Spinal cord (tissue), 10 donors: Measurements from ENCODE around the gene ATIC. TPM values are rescaled to one million over a fixed set of nuclear protein-coding genes. Genes with fewer than 3 reads are reported as not detected.
A peak's percentile ranks its signal among the peaks of the same experiment; 100 is the strongest.

Source experiments
- DNase-seq, 6 donors: peaks; one replicate each; pipeline versions ENCODE4 v3.0.0 to v3.0.0-alpha.2; 2013 to 2015; ENCODE audit warnings: low spot score in 6 of 6, low read depth in 4 of 6
- H3K27ac ChIP-seq: one replicate; pipeline ENCODE4 v1.5.1; 2013; ENCODE audit warnings: low read depth, low read length, control low read depth
- H3K27me3 ChIP-seq: one replicate; pipeline ENCODE4 v1.6.1; 2013; ENCODE audit warnings: low read length; ENCODE audit not compliant: control insufficient read depth, insufficient read depth
- H3K36me3 ChIP-seq: one replicate; pipeline ENCODE4 v1.6.1; 2013; ENCODE audit warnings: low read length; ENCODE audit not compliant: control insufficient read depth, insufficient read depth
- H3K4me1 ChIP-seq: one replicate; pipeline ENCODE4 v1.6.1; 2013; ENCODE audit warnings: low read length; ENCODE audit not compliant: control insufficient read depth, insufficient read depth
- H3K4me3 ChIP-seq: one replicate; pipeline ENCODE4 v1.5.1; 2013; ENCODE audit warnings: low read depth, low read length, control low read depth
- H3K9me3 ChIP-seq: one replicate; pipeline ENCODE4 v1.6.1; 2013; ENCODE audit warnings: low read length; ENCODE audit not compliant: control insufficient read depth, insufficient read depth
- WGBS: methylation state at CpG from one replicate; pipeline ENCODE4 v1.1.5; 2013; ENCODE audit warnings: missing lambda C conversion rate; ENCODE audit not compliant: insufficient coverage; 5-methylcytosine and 5-hydroxymethylcytosine counted together
- polyA plus RNA-seq, 2 donors: library from polyadenylated mRNA; unstranded; fragments of 120-200 nt; gene quantifications; one replicate each; pipeline ENCODE4 v1.2.1, GENCODE V29; 2013; ENCODE audit not compliant: insufficient read length in 2 of 2
- total RNA-seq, 2 donors: library from RNA; depleted of rRNA in 1 of 2; stranded (reverse); fragments of 120-200 nt in 1 of 2; fragments of >200 nt in 1 of 2; gene quantifications; one replicate each; pipeline versions ENCODE4 v1.2.3 to v1.2.4, GENCODE V29; 2013 to 2014
- donor health status: healthy.

Gene ATIC
- total and polyA plus RNA-seq, 4 donors: 28.6 to 61.6 (median 43.8) TPM

- no peak for DNase-seq
- Histone ChIP-seq H3K4me1 (no peaks in the 10 kb centered on the region), H3K27me3 (no peaks in the 10 kb centered on the region), H3K36me3 (peaks cover 10% of the 10 kb centered on the region), H3K4me3 (no peak overlapping the region), H3K27ac (no peak overlapping the region), H3K9me3 (no peaks in the 10 kb centered on the region)
- WGBS: 80% methylated on average over 1 of the region's 2 CpGs
Measured at GRCh38 chr2:215363461-215364156, 51.8 kb downstream of the ATIC start.

- H3K4me3 ChIP-seq: no peak overlapping the region
- H3K9me3 ChIP-seq: no peaks in the 10 kb centered on the region
- 95% methylated on average over 4 of the region's 10 CpGs for WGBS
- H3K27ac ChIP-seq: no peak overlapping the region
- DNase-seq: peak in 2 of 6 donors; percentile 6 to 14
- H3K36me3 ChIP-seq: peaks cover 10% of the 10 kb centered on the region
- H3K27me3 ChIP-seq: no peaks in the 10 kb centered on the region
- H3K4me1 ChIP-seq: no peaks in the 10 kb centered on the region
Measured at GRCh38 chr2:215364157-215365155, 52.6 kb downstream of the ATIC start.

- Histone ChIP-seq H3K9me3 (no peaks in the 10 kb centered on the region), H3K4me1 (no peaks in the 10 kb centered on the region), H3K27me3 (no peaks in the 10 kb centered on the region), H3K27ac (no peak overlapping the region), H3K4me3 (no peak overlapping the region), H3K36me3 (peaks cover 10% of the 10 kb centered on the region)
- DNase-seq: no peak
- 100% methylated on average over 1 of the region's 4 CpGs for WGBS
Measured at GRCh38 chr2:215365184-215365658, 53.4 kb downstream of the ATIC start.

GRCh38 chr2:215366440-215367032 is 54.7 kb downstream of the ATIC start:
- no peak overlapping the region for H3K27ac ChIP-seq
- no peaks in the 10 kb centered on the region for H3K9me3 ChIP-seq
- no CpG with 5 or more reads among the region's 4 CpGs for WGBS
- H3K36me3 ChIP-seq: peaks cover 10% of the 10 kb centered on the region
- DNase-seq: no peak
- H3K4me3 ChIP-seq: no peak overlapping the region
- H3K27me3 ChIP-seq: no peaks in the 10 kb centered on the region
- H3K4me1 ChIP-seq: no peaks in the 10 kb centered on the region

GRCh38 chr2:215367662-215368492 is 56.0 kb downstream of the ATIC start:
- WGBS: 89% methylated on average over 3 of the region's 11 CpGs
- no peaks in the 10 kb centered on the region for H3K27me3 ChIP-seq
- H3K36me3 ChIP-seq: peaks cover 4% of the 10 kb centered on the region
- H3K4me3 ChIP-seq: no peak overlapping the region
- no peaks in the 10 kb centered on the region for H3K4me1 ChIP-seq
- no peak overlapping the region for H3K27ac ChIP-seq
- no peaks in the 10 kb centered on the region for H3K9me3 ChIP-seq
- no peak for DNase-seq

- no peak for DNase-seq
- H3K27ac ChIP-seq: no peak overlapping the region
- no peaks in the 10 kb centered on the region for H3K4me1 ChIP-seq
Measured at GRCh38 chr2:215368493-215368809, 56.6 kb downstream of the ATIC start.

GRCh38 chr2:215369181-215369760 is 57.4 kb downstream of the ATIC start:
- DNase-seq: no peak
- Histone ChIP-seq H3K4me3 (no peak overlapping the region), H3K4me1 (no peaks in the 10 kb centered on the region), H3K27ac (no peak overlapping the region), H3K9me3 (no peaks in the 10 kb centered on the region), H3K36me3 (no peaks in the 10 kb centered on the region), H3K27me3 (no peaks in the 10 kb centered on the region)
- WGBS: no CpG with 5 or more reads among the region's 3 CpGs

More at GRCh38 chr2:215368493-215368809, 56.6 kb downstream of the ATIC start:
- Histone ChIP-seq H3K27me3 (no peaks in the 10 kb centered on the region), H3K4me3 (no peak overlapping the region), H3K9me3 (no peaks in the 10 kb centered on the region), H3K36me3 (peaks cover under 1% of the 10 kb centered on the region)

GRCh38 chr2:215370112-215370965 is 58.5 kb downstream of the ATIC start:
- H3K27ac ChIP-seq: no peak overlapping the region
- H3K4me1 ChIP-seq: no peaks in the 10 kb centered on the region
- no peak for DNase-seq
- H3K4me3 ChIP-seq: no peak overlapping the region
- H3K36me3 ChIP-seq: no peaks in the 10 kb centered on the region
- no peaks in the 10 kb centered on the region for H3K27me3 ChIP-seq
- no peaks in the 10 kb centered on the region for H3K9me3 ChIP-seq
- WGBS: 91% methylated on average over 8 of the region's 14 CpGs
